Neural progenitor cell (in vitro differentiated cells): ENCODE results near the gene USP54.

Source experiments
- EZH2 ChIP-seq: fragments of 200-600 bp; sonication (generic); IDR thresholded peaks from 2 replicates; pipeline ENCODE4 v1.6.1; 2017; ENCODE audit warnings: antibody characterized with exemption, mild to moderate bottlenecking, moderate library complexity
- TF ChIP-seq, protein P1 (sequence below): fragments of 200-600 bp; sonication (generic); IDR thresholded peaks from 2 replicates; pipeline ENCODE4 v1.5.1; 2017; ENCODE audit warnings: antibody characterized with exemption, mild to moderate bottlenecking

DNA sequence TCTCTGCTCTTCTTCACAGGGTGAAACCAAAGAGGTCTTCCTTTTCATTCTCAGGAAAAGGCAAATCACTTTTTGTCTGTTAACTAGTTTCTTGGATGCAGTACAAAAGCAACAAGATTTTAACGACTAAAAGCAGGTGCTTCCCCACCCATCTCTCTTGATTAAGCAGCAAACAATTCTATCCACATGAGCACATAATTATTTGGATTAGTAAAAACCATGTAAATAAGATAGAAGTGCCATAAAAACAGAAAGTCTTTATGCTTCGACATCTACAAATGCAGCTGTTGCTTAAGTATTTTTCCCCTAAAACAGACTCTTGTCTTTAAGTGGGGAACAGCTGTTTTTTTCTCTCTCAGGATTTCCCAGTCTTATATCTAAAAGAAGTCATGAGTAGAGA, 37.4 kb downstream of the USP54 start:
- TF ChIP-seq, protein P1, sequence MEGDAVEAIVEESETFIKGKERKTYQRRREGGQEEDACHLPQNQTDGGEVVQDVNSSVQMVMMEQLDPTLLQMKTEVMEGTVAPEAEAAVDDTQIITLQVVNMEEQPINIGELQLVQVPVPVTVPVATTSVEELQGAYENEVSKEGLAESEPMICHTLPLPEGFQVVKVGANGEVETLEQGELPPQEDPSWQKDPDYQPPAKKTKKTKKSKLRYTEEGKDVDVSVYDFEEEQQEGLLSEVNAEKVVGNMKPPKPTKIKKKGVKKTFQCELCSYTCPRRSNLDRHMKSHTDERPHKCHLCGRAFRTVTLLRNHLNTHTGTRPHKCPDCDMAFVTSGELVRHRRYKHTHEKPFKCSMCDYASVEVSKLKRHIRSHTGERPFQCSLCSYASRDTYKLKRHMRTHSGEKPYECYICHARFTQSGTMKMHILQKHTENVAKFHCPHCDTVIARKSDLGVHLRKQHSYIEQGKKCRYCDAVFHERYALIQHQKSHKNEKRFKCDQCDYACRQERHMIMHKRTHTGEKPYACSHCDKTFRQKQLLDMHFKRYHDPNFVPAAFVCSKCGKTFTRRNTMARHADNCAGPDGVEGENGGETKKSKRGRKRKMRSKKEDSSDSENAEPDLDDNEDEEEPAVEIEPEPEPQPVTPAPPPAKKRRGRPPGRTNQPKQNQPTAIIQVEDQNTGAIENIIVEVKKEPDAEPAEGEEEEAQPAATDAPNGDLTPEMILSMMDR = no peak
- no peak for TF ChIP-seq EZH2
